Suppressor macrophage treated with lipopolysaccharide for 1 hour (primary cell): ENCODE data around the gene NPY2R.

Source experiments
- DNase-seq, 3 donors: peaks; one replicate each; pipeline ENCODE4 v3.0.0-alpha.2; 2020 to 2022

Gene NPY2R

DNA sequence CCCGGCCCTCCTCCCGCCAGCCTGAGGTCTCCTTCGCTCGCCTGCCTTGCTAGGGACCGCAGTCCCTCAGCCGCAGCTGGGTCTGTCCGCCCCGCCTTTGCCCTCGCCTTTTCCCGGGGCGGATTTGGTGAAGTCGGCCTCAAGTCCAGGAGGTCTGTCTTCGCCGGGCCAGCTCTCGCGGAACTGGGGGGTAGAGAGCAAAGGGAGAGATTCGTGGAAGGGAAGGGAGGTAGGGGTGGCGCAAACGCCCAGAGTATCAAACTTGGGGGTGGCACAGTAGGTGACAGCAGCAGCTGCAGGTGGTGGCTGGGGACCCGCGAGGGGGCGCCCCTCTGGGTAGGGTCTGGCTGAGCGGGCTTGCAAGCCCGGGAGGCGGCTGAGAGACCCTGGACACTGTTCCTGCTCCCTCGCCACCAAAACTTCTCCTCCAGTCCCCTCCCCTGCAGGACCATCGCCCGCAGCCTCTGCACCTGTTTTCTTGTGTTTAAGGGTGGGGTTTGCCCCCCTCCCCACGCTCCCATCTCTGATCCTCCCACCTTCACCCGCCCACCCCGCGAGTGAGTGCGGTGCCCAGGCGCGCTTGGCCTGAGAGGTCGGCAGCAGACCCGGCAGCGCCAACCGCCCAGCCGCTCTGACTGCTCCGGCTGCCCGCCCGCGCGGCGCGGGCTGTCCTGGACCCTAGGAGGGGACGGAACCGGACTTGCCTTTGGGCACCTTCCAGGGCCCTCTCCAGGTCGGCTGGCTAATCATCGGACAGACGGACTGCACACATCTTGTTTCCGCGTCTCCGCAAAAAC lies at the start of gene NPY2R:
Gene NPY2R (plus strand): TSS at position 379 of the 797 bp plus-strand sequence. CDS start 5,304 bp downstream, outside the sequence.
- DNase-seq: no peak

- no peak for DNase-seq
These were observed 47.1 kb upstream of the NPY2R start for GRCh38 chr4:155161357-155161756.

DNA sequence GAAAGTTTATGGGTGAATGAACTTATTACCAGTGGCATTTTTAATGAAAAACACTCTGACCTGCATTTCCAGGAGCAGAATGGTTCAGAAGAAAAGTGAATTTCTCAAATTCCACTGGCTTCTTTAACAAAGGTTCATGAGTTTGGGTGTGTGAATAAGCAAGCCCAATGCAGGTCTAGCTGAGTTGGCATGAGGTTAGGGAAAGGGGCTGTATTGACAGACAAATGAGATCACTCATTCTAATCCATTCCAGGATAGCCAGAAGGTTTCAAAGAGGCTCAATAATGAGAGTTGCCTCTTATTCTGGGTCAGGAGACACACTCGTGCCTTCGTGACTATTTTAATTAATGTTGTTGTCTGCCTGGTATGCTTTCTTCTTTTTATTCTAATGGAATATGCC lies 43.7 kb upstream of the NPY2R start:
- no peak for DNase-seq

GRCh38 chr4:155170569-155170968 lies 37.9 kb upstream of the NPY2R start:
- DNase-seq: no peak

DNA sequence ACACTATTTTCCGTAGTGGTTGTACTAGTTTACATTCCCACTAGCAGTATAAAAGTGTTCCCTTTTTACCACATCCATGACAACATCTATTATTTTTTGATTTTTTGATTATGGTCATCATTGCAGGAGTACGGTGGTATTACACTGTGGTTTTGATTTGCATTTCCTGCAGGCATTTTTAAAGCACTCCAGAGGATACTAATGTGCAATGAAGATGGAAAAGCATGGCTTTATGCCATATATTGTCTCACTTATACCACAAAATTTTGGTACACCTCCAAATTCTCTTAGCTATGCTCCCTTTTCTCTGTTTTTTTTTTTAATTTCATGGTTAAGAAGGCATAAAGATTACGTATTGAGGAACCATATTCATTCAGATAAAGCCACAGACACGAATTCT lies 35.1 kb upstream of the NPY2R start:
- DNase-seq: no peak

GRCh38 chr4:155174668-155175067 lies 33.8 kb upstream of the NPY2R start:
- no peak for DNase-seq

DNA sequence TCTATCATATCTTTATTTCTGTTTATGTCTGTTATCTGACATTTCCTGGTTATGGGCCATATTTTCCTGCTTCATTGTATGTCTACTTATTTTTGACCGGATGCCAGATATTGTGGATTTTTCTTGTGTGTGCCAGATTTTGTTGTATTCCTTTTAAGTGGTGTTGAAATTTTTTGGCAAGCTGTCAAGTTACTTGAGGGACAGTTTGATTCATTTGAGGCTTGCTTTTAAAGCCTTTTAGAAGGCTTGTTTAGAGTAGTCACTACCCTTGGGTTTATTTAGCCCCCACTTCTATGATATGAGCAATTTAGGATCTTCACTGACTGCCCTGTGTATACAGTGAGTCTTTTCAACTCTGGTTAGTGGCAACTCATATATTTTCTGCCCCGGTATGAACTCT lies 29.2 kb upstream of the NPY2R start:
- DNase-seq: no peak

- DNase-seq: no peak
These were observed 21.5 kb upstream of the NPY2R start for GRCh38 chr4:155186972-155187371.

- DNase-seq: no peak
These were observed 20.4 kb upstream of the NPY2R start for GRCh38 chr4:155187989-155188388.

DNA sequence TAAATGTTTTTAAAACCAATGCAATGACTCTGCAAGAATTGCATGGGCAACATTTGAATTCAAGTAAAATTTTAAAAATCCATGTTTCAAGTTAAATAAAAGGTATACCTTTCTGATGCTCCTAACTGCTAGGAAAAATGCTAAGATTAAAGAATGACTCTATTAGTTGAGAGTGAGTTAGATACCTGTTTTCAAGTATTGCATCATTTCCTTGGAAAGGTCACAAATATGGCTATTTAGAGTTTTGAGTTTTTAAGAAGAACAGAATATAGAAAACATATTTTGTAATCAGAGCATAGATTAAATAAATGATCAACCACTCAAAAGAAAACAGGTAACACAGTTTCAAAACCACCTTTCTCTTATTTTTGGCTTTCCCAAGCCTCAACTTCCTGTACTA lies 18.3 kb upstream of the NPY2R start:
- no peak for DNase-seq

DNA sequence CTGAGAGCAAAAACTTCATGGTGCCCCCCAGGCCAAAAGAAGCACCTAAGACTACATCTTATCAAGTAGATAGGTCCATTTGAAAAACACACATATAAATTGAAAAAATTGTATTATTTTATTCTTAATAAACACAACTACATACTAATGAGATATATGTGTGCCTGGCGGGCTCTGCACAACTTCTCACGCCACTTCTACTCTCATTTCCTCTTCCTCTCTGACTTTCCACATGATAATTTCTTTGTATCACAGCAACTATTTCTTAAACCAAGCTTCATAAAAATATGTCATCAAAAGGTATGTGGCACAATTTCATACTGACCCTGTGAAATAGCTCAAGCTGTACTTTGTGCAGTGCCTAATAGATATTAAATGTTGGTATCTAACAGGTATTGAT lies 10.7 kb upstream of the NPY2R start:
- no peak for DNase-seq

- no peak for DNase-seq
These were observed 740 bp upstream of the NPY2R start for GRCh38 chr4:155207534-155208257.

DNA sequence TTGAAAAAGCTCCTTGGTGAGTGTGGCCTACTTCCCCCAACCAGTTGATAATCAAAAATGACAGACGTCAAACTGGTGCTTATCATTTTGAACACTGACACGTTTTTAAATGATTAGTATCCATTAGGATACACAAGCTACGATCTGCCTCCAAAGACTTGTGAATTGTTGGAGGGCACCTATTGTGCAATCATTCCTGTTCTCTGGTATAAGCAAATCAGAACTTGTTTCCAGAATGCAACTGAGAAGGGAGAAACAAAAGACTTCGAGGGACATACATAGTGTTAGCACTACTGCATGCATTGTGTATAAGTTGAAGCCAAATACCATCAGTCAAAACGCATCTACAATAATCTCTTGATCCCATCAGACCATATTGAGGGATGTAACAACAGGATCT lies 11.6 kb downstream of the NPY2R start:
- DNase-seq: no peak

DNA sequence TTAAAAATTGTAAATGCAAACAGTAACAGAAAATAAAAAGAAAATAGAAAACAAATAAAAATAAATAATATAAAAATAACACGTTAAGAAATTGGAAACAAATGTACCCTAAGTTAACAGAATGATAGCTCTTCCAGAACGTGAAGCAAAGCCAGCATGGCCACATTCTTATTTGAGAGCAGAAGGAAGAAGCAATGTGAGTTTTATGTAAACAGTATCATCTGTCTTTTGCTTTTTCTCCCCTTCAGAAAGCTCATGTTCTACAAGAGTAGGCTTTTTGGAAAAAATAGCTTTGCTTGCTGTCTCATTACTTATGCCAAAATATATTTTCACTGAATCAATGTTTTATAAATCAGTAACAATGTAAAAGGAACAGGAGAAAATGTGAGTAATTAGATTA lies 18.7 kb downstream of the NPY2R start:
- DNase-seq: no peak

DNA sequence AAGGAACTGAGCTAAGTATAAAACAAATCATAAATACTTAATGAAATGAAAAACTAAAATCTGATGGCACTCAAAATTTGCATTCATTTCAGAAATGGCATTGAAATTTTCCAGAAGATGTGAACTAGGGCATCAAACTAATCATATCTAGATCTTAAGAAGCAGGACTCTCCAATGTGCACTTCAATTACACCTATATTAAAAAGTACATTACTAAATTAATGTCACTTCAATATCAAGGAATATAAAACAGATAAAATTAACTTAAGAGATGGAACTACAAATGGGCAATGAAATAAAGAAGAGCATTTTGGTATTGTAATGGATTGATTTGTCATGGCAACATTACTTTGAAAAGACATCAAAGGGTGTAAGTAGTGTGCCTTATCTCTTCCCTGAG lies 20.3 kb downstream of the NPY2R start:
- DNase-seq: no peak

DNA sequence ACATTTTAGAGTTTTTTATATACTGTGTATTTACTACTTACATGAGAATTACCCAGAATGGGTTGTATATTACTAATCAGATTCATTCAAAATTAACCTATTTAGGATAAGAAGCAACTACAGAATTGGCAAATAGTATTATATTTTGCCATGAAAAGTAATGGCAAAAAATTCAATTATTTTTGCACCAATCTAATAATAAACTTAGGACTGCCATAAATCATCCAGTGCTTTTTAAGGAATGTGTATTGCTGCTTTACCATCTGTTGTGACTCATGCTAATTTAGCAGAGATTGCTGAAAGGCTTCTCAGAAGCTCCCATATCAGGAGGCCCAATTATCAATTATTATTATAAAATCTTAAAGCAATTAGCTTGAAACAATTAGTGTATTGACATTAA lies 24.0 kb downstream of the NPY2R start:
- no peak for DNase-seq

- DNase-seq: no peak
These were observed 25.8 kb downstream of the NPY2R start for GRCh38 chr4:155234206-155234605.

- DNase-seq: no peak
These were observed 29.1 kb downstream of the NPY2R start for GRCh38 chr4:155237567-155237966.

DNA sequence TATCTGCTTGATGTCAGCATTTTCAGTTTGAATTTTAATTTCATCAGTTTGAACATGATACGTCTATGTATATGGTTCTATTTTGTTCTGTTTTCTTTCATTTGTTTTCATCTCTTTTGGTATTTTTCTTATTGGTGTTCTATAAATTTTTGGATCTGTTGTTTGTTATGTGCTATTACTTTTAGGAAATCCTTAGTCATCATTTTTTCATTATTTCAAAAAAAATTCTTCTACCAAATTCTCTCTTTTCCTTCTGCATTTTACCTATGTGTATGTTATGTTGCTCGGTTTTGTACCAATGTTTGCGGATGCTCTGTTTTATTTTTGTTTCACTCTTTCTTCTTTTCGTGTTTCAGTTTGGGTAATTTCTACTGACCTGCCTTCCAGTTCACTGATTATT lies 32.8 kb downstream of the NPY2R start:
- DNase-seq: no peak

- DNase-seq: no peak
These were observed 33.2 kb downstream of the NPY2R start for GRCh38 chr4:155241664-155242063.

DNA sequence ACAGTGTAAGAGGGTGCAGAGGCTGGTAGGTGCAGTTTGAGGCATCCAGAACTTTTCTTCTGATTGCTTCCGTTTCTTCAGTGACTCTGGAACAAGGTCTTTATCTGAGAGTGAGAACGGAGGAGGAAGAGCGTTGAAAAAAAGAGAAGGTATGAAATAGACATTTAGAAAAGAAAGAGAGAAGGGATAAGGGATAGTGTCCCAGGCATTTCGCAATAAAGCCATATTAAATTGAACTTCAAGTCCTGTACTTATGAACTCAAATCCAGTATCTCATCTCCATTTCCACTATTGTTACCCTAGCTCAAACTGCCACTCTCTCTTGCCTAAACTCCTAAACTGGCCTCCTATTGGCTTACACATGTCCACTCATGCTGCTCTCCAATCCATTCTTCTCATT lies 36.7 kb downstream of the NPY2R start:
- no peak for DNase-seq

DNA sequence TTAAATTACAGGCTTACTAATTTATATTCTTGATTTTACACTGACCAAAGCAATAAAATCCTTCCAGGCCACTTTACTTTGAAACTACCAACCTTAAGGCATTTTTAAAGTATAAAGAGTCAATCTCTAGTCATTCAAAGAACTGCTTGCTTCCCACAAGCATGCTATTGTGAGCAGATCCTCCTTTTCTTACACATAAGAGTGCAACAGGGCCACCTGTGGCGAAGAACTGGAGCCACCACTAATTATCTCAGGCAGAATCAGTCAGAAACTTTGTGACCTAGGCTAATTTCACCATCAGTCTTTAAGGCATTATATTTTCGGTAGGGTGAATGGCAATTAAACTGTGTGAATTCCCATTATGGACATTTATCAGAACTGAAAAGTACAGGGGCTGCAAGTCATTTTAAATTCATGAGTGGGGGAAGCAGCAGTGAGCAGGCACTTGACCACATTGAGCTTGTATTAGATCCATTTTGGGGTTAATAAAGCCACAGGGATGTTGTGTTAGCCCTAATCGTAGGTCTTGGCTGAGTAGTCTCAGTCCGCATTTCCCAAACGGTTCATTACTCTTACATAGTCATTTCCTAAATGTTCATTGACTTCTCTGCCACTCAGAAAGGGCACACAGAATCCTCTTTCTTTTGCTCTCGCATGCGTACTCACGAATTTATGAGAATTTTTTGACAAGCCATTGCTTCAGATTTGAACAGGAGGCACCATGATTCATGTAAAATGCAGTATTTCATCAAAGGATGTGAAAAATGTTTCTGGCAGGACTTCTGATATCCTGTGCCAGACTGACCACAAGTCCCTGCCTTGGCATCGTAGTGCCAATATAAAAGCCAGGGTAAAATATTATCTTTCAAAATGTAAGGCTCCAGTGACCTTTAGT lies 39.8 kb downstream of the NPY2R start:
- DNase-seq: no peak

DNA sequence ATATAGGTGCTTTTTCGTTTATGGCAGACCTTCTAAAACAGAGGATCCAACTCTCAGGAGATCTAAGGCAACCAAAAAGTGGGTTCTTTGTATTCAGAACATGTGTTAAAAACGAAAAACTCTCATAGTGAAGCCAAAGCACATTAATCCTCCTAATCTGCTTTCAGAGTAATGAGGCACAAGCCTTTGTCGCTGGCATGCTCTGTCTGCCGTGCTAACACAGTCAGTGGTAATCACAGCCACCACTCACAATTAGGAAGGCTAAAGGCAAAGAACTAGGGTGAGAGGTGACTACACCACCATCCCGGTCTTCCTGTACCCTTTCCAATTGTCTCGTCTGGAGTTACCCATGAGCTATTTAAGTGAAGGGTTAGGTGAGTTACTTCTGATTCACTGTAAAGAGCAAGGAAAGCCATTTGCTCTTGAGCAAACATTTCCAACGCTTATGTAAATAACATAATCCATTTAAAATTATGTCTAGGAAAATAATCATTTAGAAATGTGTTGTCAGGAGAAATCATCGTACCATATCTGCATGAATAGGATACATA lies 40.7 kb downstream of the NPY2R start:
- DNase-seq: no peak
